GM18907 (cell line): ENCODE measurements around the gene ANKRD35.
"Not testable (repeated sequence)": the region's sequence is repeated elsewhere in the genome, so short reads cannot be mapped to it uniquely, and the experiment has no call there.

Experiments used
- ATAC-seq: cut with Tn5 transposase; IDR thresholded peaks from one replicate; pipeline ENCODE4 v1.9.1; 2021; ENCODE audit warnings: mild to moderate bottlenecking, moderate library complexity; ENCODE audit not compliant: unreplicated experiment

Gene ANKRD35

GRCh38 chr1:145885738-145886287 lies at the start of gene ANKRD35:
TSS of gene ANKRD35 (minus strand) at chr1:145885866. CDS start at chr1:145885758, 108 bp downstream.
- ATAC-seq = peak; percentile 99

- not testable (repeated sequence) for ATAC-seq
Measured at GRCh38 chr1:145932522-145933009, 46.9 kb upstream of the ANKRD35 start.

GRCh38 chr1:145927916-145928643 lies 42.4 kb upstream of the ANKRD35 start:
- no peak for ATAC-seq

GRCh38 chr1:145927063-145927886 lies 41.6 kb upstream of the ANKRD35 start, which contains the start of gene RBM8A:
TSS of gene RBM8A (minus strand) at chr1:145927484. CDS start at chr1:145927426, 58 bp downstream.
- ATAC-seq = peak; percentile 95

GRCh38 chr1:145926686-145927062 lies 41.0 kb upstream of the ANKRD35 start:
- ATAC-seq = peak; percentile 19

GRCh38 chr1:145922266-145922665 lies 36.6 kb upstream of the ANKRD35 start:
- no peak for ATAC-seq

GRCh38 chr1:145920297-145920696 lies 34.6 kb upstream of the ANKRD35 start:
- not testable (repeated sequence) for ATAC-seq

- ATAC-seq = peak; percentile 25
Measured at GRCh38 chr1:145918992-145919939, 33.6 kb upstream of the ANKRD35 start.

- peak; percentile 83 for ATAC-seq
Measured at GRCh38 chr1:145918144-145918991, 32.7 kb upstream of the ANKRD35 start, which contains the start of gene PEX11B. TSS of gene PEX11B (minus strand) at chr1:145918717. CDS start at chr1:145918688, 29 bp downstream.

GRCh38 chr1:145917595-145917994 lies 31.9 kb upstream of the ANKRD35 start:
- no peak for ATAC-seq

GRCh38 chr1:145916745-145917144 lies 31.1 kb upstream of the ANKRD35 start:
- ATAC-seq = no peak

GRCh38 chr1:145912128-145912641 lies 26.5 kb upstream of the ANKRD35 start:
- no peak for ATAC-seq

- ATAC-seq = no peak
Measured at GRCh38 chr1:145908653-145909052, 23.0 kb upstream of the ANKRD35 start.

GRCh38 chr1:145906954-145907753 lies 21.5 kb upstream of the ANKRD35 start:
- ATAC-seq = no peak

GRCh38 chr1:145901312-145902021 lies 15.8 kb upstream of the ANKRD35 start:
- ATAC-seq = no peak

GRCh38 chr1:145898756-145899155 lies 13.1 kb upstream of the ANKRD35 start:
- no peak for ATAC-seq

- ATAC-seq = no peak
Measured at GRCh38 chr1:145897969-145898368, 12.3 kb upstream of the ANKRD35 start.

- no peak for ATAC-seq
Measured at GRCh38 chr1:145895471-145895870, 9.8 kb upstream of the ANKRD35 start.
